Activated naive CD8-positive, alpha-beta T cell treated with anti-CD3 and anti-CD28 coated beads for 36 hours (primary cell): ENCODE data around the gene SIL1. TPM values are rescaled to one million over a fixed set of nuclear protein-coding genes. Genes with fewer than 3 reads are reported as not detected.
"Not testable (repeated sequence)": the region's sequence is repeated elsewhere in the genome, so short reads cannot be mapped to it uniquely, and the experiment has no call there.

Experiments
- DNase-seq: peaks from one replicate; pipeline ENCODE4 v3.0.0; 2021
- H3K27ac Mint-ChIP-seq: one replicate; pipeline ENCODE4 v1.8.0; 2022; ENCODE audit warnings: mild to moderate bottlenecking, moderate library complexity, mixed read lengths
- H3K27me3 Mint-ChIP-seq: one replicate; pipeline ENCODE4 v1.8.0; 2022; ENCODE audit warnings: mild to moderate bottlenecking, mixed read lengths
- H3K36me3 Mint-ChIP-seq: one replicate; pipeline ENCODE4 v1.8.0; 2021; ENCODE audit warnings: mild to moderate bottlenecking, mixed read lengths
- H3K4me1 Mint-ChIP-seq: one replicate; pipeline ENCODE4 v1.8.0; 2021; ENCODE audit warnings: mixed read lengths
- H3K4me3 Mint-ChIP-seq: one replicate; pipeline ENCODE4 v1.8.0; 2022; ENCODE audit warnings: mild to moderate bottlenecking, moderate library complexity, mixed read lengths
- H3K9me3 Mint-ChIP-seq: one replicate; pipeline ENCODE4 v1.8.0; 2022; ENCODE audit warnings: mixed read lengths
- total RNA-seq, 2 experiments: library from RNA; stranded (reverse); gene quantifications; one replicate each; pipeline ENCODE4 v1.2.3, GENCODE V29; 2021

Gene SIL1
- total RNA-seq, 2 experiments from 2014 or later = 19.8 to 21.4 TPM

DNA sequence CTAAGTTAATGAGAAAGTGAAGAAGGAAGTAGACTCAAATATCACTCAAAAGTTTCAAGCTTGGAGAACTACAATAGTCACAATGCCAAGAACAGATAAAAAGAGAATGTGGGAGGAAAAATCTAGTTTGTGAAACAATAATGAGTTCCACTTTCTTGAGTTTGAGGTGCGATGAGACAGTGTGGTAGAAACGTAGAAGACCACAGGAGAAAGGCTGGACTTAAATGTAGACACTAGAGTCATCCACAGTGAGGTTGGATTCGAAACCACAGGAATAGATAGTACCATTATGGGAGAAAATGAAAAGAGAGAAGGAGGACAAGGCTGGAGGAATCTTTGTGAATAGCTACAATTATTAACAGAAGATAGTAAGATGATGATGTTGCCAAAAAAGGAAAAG lies 182.0 kb downstream of the SIL1 start:
- DNase-seq = no peak
- Mint-ChIP-seq H3K9me3 (no peaks in the 10 kb centered on the region), H3K4me3 (no peak overlapping the region), H3K36me3 (peaks cover 38% of the 10 kb centered on the region), H3K27ac (no peak overlapping the region), H3K27me3 (no peaks in the 10 kb centered on the region), H3K4me1 (no peaks in the 10 kb centered on the region)

DNA sequence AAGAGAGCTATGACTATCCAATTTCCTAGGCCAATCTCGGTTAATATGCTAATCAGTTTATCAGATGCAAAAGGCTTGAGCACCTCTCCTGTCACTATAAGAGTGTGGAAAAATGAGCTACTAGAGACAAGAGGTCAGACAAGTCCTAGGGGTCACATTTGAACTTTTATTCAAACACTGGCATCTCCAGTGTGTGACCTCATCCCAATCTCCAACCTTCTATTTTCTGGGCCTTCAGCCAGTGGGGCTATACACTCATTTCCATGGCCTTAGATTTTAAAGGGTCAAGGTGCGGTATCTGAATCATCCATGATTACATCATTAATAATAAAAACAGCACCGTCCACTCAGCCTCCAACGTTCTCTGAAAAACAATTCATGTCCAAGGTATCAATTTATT lies 183.4 kb downstream of the SIL1 start:
- Mint-ChIP-seq H3K4me3 (no peak overlapping the region), H3K4me1 (no peaks in the 10 kb centered on the region), H3K27ac (no peak overlapping the region), H3K9me3 (no peaks in the 10 kb centered on the region), H3K36me3 (peaks cover 34% of the 10 kb centered on the region), H3K27me3 (no peaks in the 10 kb centered on the region)
- no peak for DNase-seq

DNA sequence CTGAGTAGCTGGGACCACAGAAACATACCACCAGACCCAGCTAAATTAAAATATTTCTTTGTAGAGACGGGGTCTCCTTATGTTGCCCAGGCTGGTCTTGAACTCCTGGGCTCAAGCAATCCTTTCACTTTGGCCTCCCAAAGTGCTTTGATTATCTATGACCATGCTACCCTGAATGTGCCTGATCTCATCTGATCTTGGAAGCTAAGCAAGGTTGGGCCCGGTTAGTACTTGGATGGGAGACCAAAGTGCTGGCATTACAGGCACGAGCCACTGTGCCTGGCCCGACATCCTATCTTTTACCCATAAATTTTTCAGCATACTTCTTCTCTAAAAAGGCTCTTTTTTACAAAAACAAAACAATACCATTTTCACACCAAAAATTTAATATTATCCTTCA lies 186.0 kb downstream of the SIL1 start:
- Mint-ChIP-seq H3K4me1 (no peaks in the 10 kb centered on the region), H3K9me3 (no peaks in the 10 kb centered on the region), H3K27me3 (no peaks in the 10 kb centered on the region), H3K36me3 (peaks cover 28% of the 10 kb centered on the region), H3K27ac (no peak overlapping the region), H3K4me3 (no peak overlapping the region)
- no peak for DNase-seq

DNA sequence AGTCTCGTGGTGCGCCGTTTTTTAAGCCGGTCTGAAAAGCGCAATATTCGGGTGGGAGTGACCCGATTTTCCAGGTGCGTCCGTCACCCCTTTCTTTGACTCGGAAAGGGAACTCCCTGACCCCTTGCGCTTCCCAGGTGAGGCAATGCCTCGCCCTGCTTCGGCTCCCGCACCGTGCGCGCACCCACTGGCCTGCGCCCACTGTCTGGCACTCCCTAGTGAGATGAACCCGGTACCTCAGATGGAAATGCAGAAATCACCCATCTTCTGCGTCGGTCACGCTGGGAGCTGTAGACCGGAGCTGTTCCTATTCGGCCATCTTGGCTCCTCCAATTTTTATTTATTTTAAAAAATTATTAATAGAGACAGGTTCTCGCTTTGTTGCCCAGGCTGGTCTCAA lies 187.0 kb downstream of the SIL1 start:
- not testable (repeated sequence) for H3K4me3 Mint-ChIP-seq, H3K4me1 Mint-ChIP-seq, DNase-seq, H3K27me3 Mint-ChIP-seq, H3K9me3 Mint-ChIP-seq, H3K27ac Mint-ChIP-seq
- peaks cover 21% of the 10 kb centered on the region for H3K36me3 Mint-ChIP-seq

DNA sequence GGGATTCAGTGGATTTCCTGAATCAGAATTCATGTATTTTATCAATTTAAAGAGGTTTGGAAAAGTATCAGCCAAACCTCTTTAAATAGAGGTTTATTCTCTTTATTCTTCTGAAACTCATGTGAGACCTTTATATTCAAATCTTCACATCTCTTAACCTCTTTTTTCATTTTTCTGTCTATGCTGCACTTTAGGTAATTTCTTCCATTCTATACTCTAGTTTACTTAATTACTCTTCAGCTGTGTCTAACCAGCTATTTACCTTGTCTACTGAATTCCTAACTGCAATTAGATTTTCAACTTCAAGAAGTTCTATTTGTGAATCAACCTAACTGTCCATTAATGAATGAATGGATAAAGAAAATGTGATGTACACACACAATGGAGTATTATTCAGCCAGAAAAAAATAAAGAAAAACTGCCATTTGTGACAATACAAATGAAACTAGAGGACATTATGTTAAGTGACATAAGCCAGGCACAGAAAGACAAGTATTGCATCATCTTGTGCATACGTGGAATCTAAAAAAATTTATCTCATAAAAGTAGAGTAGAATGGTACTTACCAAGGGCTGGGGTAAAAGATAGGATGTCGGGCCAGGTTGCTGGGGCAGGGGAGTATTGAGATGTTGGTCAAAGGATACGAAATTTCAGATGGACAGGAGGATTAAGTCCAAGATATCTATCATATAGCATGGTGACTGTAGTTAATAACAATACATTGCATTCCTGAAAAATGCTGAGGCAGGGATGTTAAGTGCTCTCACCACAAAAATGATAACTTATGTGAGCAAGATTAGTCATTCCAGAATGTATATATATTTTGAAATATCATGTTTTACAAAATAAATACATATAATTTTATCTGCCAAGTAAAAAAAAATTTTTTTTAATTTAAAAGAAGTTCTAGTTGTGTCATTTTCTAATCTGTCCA lies 193.5 kb downstream of the SIL1 start:
- Mint-ChIP-seq H3K9me3 (no peaks in the 10 kb centered on the region), H3K4me1 (no peaks in the 10 kb centered on the region)
- no peak for DNase-seq

DNA sequence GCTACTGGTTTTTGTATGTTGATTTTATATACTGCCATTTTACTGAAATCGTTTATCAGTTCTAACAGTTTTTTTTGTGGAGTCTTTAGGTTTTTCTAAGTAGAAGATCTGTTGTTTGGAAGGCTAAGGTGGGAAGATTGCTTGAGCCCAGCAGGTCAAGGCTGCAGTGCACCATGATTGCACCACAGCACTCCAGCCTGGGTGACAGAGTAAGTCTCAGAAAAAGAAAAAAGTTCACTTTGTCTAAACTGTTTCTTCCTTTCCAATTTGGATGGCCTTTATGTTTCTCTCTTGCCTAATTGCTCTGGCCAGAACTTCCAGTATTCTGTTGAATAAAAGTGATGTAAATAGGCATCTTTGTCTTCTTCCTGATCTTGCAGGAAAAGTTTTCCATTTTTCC lies 198.5 kb downstream of the SIL1 start:
- Mint-ChIP-seq H3K9me3 (peaks cover 8% of the 10 kb centered on the region), H3K4me1 (no peaks in the 10 kb centered on the region), H3K4me3 (no peak overlapping the region), H3K27ac (no peak overlapping the region), H3K27me3 (no peaks in the 10 kb centered on the region), H3K36me3 (peaks cover 29% of the 10 kb centered on the region)
- no peak for DNase-seq

More for the DNA sequence above, 193.5 kb downstream of the SIL1 start:
- H3K36me3 Mint-ChIP-seq = peaks cover 19% of the 10 kb centered on the region
- no peaks in the 10 kb centered on the region for H3K27me3 Mint-ChIP-seq
- H3K4me3 Mint-ChIP-seq = no peak overlapping the region
- H3K27ac Mint-ChIP-seq = no peak overlapping the region

DNA sequence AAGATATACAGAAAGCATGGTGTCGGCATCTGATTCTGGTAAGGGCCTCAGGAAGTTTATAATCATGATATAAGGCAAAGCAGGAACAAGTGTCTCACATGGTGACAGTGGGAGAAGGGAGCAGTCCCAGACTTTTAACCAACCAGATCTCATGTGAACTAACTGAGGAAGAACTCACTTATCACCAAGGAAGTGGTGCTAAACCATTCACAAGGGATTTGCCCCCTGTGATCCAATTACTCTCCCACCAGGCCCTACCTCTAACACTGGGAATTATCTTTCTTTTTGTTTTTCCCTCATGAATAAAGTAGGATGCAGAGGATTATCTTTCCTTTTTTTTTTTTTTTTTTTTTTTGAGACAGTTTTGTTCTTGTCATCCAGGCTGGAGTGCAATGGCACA lies 199.6 kb downstream of the SIL1 start:
- no peaks in the 10 kb centered on the region for H3K4me1 Mint-ChIP-seq

DNA sequence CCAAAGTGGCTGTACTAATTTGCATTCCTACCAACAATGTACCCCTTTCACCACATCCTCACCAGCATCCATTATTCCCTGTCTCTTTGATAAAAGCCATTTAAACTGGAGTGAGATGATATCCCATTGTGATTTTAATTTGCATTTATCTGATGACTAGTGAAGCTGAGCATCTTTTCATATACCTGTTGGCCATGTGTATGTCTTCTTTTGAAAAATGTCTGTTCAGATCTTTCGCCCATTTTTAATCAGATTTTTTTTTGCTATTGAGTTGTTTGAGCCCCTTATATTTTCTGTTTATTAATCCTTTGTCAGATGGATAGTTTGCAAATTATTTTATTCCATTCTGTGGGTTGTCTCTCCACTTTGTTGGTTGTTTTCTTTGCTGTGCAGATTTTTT lies 202.0 kb downstream of the SIL1 start:
- Mint-ChIP-seq H3K4me1 (no peaks in the 10 kb centered on the region), H3K36me3 (peaks cover 20% of the 10 kb centered on the region), H3K27ac (no peak overlapping the region), H3K4me3 (no peak overlapping the region), H3K9me3 (peaks cover 8% of the 10 kb centered on the region), H3K27me3 (no peaks in the 10 kb centered on the region)
- DNase-seq = no peak

More for the DNA sequence above, 199.6 kb downstream of the SIL1 start:
- Mint-ChIP-seq H3K4me3 (no peak overlapping the region), H3K9me3 (peaks cover 8% of the 10 kb centered on the region), H3K27ac (no peak overlapping the region), H3K27me3 (no peaks in the 10 kb centered on the region), H3K36me3 (peaks cover 26% of the 10 kb centered on the region)
- DNase-seq = no peak

DNA sequence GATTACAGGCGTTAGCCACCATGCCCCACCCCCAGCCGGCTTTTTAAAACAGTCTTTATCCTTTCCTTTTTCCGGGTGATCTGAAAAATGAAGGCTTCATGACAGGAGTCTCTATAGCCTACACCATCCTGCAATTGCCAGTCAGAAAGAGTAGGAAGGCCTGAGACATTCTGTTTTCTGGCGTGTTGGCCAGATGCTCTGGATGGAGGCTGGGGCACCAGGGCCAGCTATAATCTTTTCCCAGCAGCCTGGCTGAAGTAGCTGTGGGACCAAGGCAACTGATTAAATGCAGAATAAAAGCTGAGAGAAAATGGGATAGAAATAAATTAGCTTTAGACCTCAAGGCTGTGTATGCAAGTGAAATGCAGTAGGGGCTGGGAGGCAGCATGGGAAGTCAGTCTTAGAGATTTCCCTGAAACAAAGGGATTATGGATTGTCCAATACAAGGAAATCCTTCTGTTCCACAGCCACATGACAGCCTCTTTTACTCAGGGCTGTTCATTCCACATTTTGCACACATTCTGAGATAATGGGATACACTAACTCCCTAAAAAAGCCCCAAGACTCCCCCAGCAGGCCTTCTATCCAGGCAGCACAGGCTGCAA lies 207.1 kb downstream of the SIL1 start:
- no peak for DNase-seq
- Mint-ChIP-seq H3K36me3 (peaks cover 4% of the 10 kb centered on the region), H3K27ac (no peak overlapping the region), H3K9me3 (peaks cover 2% of the 10 kb centered on the region), H3K4me1 (no peaks in the 10 kb centered on the region), H3K4me3 (no peak overlapping the region), H3K27me3 (no peaks in the 10 kb centered on the region)

DNA sequence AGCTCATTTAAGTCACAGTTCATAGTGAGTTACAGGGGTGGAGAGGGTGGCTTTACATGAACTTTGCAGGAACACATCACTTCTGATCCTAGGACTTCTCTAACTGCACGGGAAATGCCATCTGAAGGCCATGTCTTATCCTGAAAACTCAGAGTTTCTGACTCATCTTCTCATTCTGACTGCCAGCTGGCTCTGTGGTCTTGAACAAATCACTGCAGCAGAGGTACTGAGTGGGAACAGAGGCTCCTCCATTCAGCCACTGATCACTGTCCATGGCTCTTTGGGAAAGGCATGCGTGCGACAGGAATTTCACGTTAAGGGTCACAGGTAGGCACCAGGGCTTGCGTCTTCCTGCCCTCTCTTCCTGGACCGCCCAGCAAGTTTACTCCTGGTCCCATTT lies 208.4 kb downstream of the SIL1 start:
- Mint-ChIP-seq H3K4me1 (no peaks in the 10 kb centered on the region), H3K36me3 (no peaks in the 10 kb centered on the region), H3K27ac (no peak overlapping the region), H3K9me3 (no peaks in the 10 kb centered on the region), H3K27me3 (no peaks in the 10 kb centered on the region), H3K4me3 (no peak overlapping the region)
- DNase-seq = no peak

DNA sequence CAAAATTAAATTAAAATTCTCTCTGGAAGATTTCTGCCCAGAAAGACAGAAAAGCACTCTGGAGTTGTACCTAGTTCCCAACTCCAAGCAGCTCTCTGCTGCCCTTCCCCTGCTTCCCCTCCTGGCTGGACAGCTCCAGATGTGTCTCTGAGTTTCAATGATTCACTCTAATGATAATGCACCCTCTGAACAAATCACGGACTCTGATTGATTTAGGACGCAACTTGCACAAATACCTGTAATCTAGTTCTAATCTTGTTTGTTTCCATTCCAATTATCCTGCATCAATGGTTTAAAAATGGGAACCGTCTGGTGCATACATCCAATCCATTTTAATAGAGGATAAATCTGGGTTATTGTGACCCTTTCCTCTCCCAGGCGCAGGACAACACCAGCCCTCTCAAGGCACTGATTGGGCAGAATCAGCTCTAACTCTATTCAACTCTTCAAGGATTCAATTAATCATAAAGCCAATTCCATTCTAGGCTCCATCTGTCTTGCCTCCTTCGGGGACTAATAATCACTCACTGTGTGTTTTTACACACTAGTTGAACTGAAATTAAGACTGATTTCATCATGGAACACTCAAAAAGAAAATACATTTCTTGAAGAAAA lies 211.9 kb downstream of the SIL1 start:
- H3K4me3 Mint-ChIP-seq = no peak overlapping the region
- peaks cover 4% of the 10 kb centered on the region for H3K36me3 Mint-ChIP-seq
- H3K27me3 Mint-ChIP-seq = no peaks in the 10 kb centered on the region
- H3K27ac Mint-ChIP-seq = no peak overlapping the region
- no peak for DNase-seq
- H3K9me3 Mint-ChIP-seq = no peaks in the 10 kb centered on the region
- H3K4me1 Mint-ChIP-seq = peaks cover 15% of the 10 kb centered on the region

DNA sequence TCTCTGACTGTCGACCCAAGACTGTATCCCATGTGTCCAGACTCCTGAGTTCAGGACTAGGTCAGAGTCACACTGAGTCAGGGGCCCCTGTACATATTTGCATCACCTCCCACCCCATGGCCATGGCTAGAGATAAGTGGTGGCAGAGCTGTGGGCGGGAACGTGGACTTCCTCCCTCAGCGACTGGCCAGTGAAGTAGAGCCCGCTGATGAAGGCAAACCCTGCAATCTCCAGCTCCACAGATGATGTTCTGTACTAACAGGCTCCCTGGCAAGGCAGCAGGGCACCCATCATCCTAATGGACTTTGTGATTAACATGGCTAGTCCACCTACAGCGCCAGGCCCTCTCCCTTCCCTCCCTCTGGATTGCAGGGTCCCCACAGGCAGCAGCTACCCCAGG lies 212.5 kb downstream of the SIL1 start:
- no peak for DNase-seq
- no peak overlapping the region for H3K4me3 Mint-ChIP-seq
- H3K27me3 Mint-ChIP-seq = no peaks in the 10 kb centered on the region
- peaks cover 4% of the 10 kb centered on the region for H3K36me3 Mint-ChIP-seq
- H3K27ac Mint-ChIP-seq = no peak overlapping the region
- H3K9me3 Mint-ChIP-seq = no peaks in the 10 kb centered on the region
- peaks cover 20% of the 10 kb centered on the region for H3K4me1 Mint-ChIP-seq

DNA sequence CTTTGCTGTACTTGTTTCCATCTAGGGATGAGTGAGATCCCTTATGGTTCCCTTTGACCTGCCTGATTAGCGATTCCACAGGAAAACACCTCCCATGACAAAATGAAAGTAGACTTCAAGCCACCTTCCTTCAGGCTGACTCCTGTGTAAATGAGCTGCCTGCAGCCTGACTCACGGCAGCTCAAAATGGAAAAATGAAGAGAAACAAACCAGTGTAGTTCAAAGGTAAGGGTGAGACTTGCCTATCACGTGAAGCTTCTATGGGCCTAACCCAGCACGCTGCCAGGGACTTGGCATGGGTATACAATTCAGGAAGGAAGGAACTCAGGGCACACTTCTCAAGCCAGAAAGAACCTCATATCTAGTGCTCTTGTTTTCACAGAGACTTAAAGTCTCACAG lies 212.9 kb downstream of the SIL1 start:
- H3K27ac Mint-ChIP-seq = no peak overlapping the region
- no peaks in the 10 kb centered on the region for H3K9me3 Mint-ChIP-seq
- H3K27me3 Mint-ChIP-seq = no peaks in the 10 kb centered on the region
- DNase-seq = no peak
- peaks cover 4% of the 10 kb centered on the region for H3K36me3 Mint-ChIP-seq
- peaks cover 23% of the 10 kb centered on the region for H3K4me1 Mint-ChIP-seq
- no peak overlapping the region for H3K4me3 Mint-ChIP-seq

DNA sequence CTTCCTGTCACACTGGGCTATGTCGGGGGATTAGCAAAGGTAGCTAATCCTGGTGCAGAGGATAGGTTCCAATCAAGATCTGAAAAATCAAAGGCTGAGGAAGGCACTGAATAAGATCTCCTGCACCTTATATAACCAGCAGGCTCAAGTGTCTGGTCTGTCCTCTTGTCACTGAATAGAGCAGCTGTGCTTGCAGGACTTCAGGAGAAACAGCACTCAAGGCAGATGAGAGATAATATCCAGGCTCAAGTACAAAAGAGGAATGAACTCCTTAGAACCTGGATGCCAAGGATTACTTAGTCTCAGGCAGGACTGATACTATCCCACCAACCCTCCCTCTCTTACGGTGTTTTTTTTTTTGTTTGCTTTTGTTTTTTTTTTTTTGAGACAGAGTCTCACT lies 214.2 kb downstream of the SIL1 start:
- DNase-seq = no peak
- Mint-ChIP-seq H3K9me3 (no peaks in the 10 kb centered on the region), H3K4me1 (peaks cover 33% of the 10 kb centered on the region), H3K27me3 (no peaks in the 10 kb centered on the region), H3K4me3 (no peak overlapping the region), H3K36me3 (peaks cover 4% of the 10 kb centered on the region), H3K27ac (no peak overlapping the region)

DNA sequence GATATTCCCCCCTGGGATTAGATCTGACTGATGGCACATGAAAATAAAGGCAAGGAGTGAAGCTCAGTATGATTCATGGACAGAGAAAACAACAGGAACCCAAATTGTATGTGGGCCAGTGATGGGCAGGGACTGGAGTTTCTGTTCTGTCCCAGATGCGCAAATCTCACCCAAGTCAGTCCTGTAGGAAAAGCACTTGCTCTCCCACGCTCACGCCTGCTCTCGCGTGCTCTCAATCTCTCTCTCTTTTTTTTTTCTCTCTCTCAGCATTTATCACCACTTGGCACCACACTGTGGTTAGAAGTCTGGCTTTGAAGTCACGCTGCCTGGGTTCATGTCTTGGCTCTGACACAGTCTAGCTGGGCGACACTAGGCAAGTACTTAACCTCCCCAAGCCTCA lies 216.6 kb downstream of the SIL1 start:
- Mint-ChIP-seq H3K27me3 (no peaks in the 10 kb centered on the region), H3K9me3 (no peaks in the 10 kb centered on the region), H3K27ac (peak overlapping the region; percentile 17), H3K4me1 (peaks cover 33% of the 10 kb centered on the region), H3K36me3 (peaks cover 4% of the 10 kb centered on the region), H3K4me3 (no peak overlapping the region)
- peak; percentile 9 for DNase-seq
